GM12878 (cell line): ENCODE results near the gene TSPAN16. TPM values are rescaled to one million over a fixed set of nuclear protein-coding genes. Genes with fewer than 3 reads are reported as not detected.

Source experiments
- ATAC-seq: fragments of 200-7000 bp; cut with Tn5 transposase; 3 replicates; pipeline ENCODE4 v1.9.1; 2020; ENCODE audit warnings: mild to moderate bottlenecking, moderate library complexity
- BruUV-seq: library from RNA; stranded (reverse); fragments of 400-500 nt; replicated peaks from 2 replicates; lab custom pipeline; 2021; lab: Mats Ljungman, UMichigan
- CTCF ChIA-PET: fragments of 300-600 bp; sonication (Branson Sonifier 250); formaldehyde crosslinking; extraction: SDS; loops from one replicate; lab custom pipeline; 2021; ENCODE audit warnings: inconsistent platforms; lab: Yijun Ruan, JAX
- POLR2A ChIA-PET: fragments of 350-600 bp; formaldehyde crosslinking; extraction: SDS; loops from one replicate; lab custom pipeline; 2021; ENCODE audit warnings: inconsistent platforms; lab: Charles Lee
- RAD21 ChIA-PET: fragments of 300-600 bp; sonication (Branson Sonifier 250); formaldehyde crosslinking; loops from one replicate; lab custom pipeline; 2023; ENCODE audit warnings: antibody characterized with exemption; ENCODE audit not compliant: unreplicated experiment; lab: Charles Lee
- SMC1A ChIA-PET: fragments of 300-600 bp; sonication (Branson Sonifier 250); formaldehyde crosslinking; loops from one replicate; lab custom pipeline; 2023; ENCODE audit not compliant: unreplicated experiment, uncharacterized antibody; lab: Charles Lee
- DNase-seq: peaks from one replicate; pipeline ENCODE4 v3.0.0-alpha.2; 2011; ENCODE audit warnings: low read depth, low spot score
- FAIRE-seq: peaks from 3 replicates; lab custom pipeline; 2011; peaks lifted over from hg19 to GRCh38; lab: Jason Lieb, UNC
- H2AFZ ChIP-seq: 2 replicates; pipeline ENCODE4 v1.6.0; 2011; ENCODE audit warnings: low read depth, low read length, control low read depth; ENCODE audit not compliant: control insufficient read depth
- H3K27ac ChIP-seq: 2 replicates; pipeline ENCODE4 v1.5.1; 2011; ENCODE audit warnings: control low read depth; ENCODE audit not compliant: control insufficient read depth, insufficient read depth
- H3K27me3 ChIP-seq, 2 experiments: replicated peaks in 1 of 2; 2 replicates each; pipeline versions ENCODE4 v1.6.0 to v1.6.1; 2011; ENCODE audit warnings: low read length in 1 of 2; ENCODE audit not compliant: control insufficient read depth in 2 of 2, insufficient read depth in 2 of 2
- H3K36me3 ChIP-seq, 2 experiments: 2 replicates each; pipeline ENCODE4 v1.5.1; 2011; ENCODE audit warnings: low read length in 1 of 2; ENCODE audit not compliant: control insufficient read depth in 2 of 2, insufficient read depth in 2 of 2
- H3K4me1 ChIP-seq: 2 replicates; pipeline ENCODE4 v1.6.1; 2011; ENCODE audit warnings: mild to moderate bottlenecking, low read length, moderate library complexity, mixed read lengths; ENCODE audit not compliant: control insufficient read depth, insufficient read depth
- H3K4me2 ChIP-seq: 2 replicates; pipeline ENCODE4 v1.6.0; 2011; ENCODE audit warnings: control low read depth; ENCODE audit not compliant: control insufficient read depth, insufficient read depth
- H3K4me3 ChIP-seq: fragments of 200-600 bp; sonication (generic); 2 replicates; pipeline ENCODE4 v1.5.1; 2016
- H3K79me2 ChIP-seq: 2 replicates; pipeline ENCODE4 v1.6.0; 2011; ENCODE audit warnings: low read length; ENCODE audit not compliant: control insufficient read depth, insufficient read depth
- H3K9ac ChIP-seq: 2 replicates; pipeline ENCODE4 v1.8.0; 2011; ENCODE audit warnings: low read length, control low read depth, mixed read lengths; ENCODE audit not compliant: control insufficient read depth, insufficient read depth
- H3K9me3 ChIP-seq: replicated peaks from 3 replicates; pipeline ENCODE4 v1.5.1; 2011; ENCODE audit warnings: mild to moderate bottlenecking, low read length; ENCODE audit not compliant: control insufficient read depth, insufficient read depth
- H4K20me1 ChIP-seq: 2 replicates; pipeline ENCODE4 v1.6.0; 2011; ENCODE audit not compliant: control insufficient read depth, insufficient read depth
- NRF1 ChIP-seq: conservative IDR thresholded peaks from 2 replicates; pipeline ENCODE4 v1.6.1; 2011; ENCODE audit warnings: mild to moderate bottlenecking, low read depth, low read length, improper control_type of control experiment
- POLR2A ChIP-seq: IDR thresholded peaks from 2 replicates; pipeline ENCODE4 v1.6.1; 2011; ENCODE audit warnings: low read depth, mild to moderate bottlenecking, low read length
- SUPT20H ChIP-seq: IDR thresholded peaks from 2 replicates; pipeline ENCODE4 v1.6.1; 2011; ENCODE audit warnings: low read depth, mild to moderate bottlenecking, low read length, moderate library complexity, borderline replicate concordance; ENCODE audit not compliant: control insufficient read depth
- WGBS: methylation state at CpG from one replicate; pipeline ENCODE4 v1.1.6; 2016; ENCODE audit warnings: low lambda C conversion rate; ENCODE audit not compliant: insufficient replicate concordance, insufficient coverage; ENCODE audit errors: missing lambda C conversion rate; 5-methylcytosine and 5-hydroxymethylcytosine counted together
- in situ Hi-C: fragments of 300-500 bp; cut with MboI; formaldehyde crosslinking; loops from 9 replicates; pipeline ENCODE4 v1.14.3; 2018; ENCODE audit warnings: mixed read lengths
- intact Hi-C: fragments of 100-400 bp; cut with micrococcal nuclease; formaldehyde crosslinking; loops from one replicate; pipeline ENCODE4 v1.14.2; 2022; ENCODE audit not compliant: unreplicated experiment
- polyA plus RNA-seq, 11 experiments: library from polyadenylated mRNA; depleted of rRNA in 4 of 11; unstranded in 6 of 11; stranded (reverse) in 5 of 11; fragments of >200 nt; fragmentation: Nextera tagmentation in 4 of 11; fragmentation: Illumina TruSeq in 1 of 11; extraction: Ambion mirVana in 4 of 11; extraction: Trizol in 1 of 11; gene quantifications; 1 replicate in 1 of 11; 2 replicates in 10 of 11; pipeline versions ENCODE4 v1.2.1 to v1.2.3, GENCODE V29; 2011 to 2016; ENCODE audit warnings: inconsistent platforms in 2 of 11, missing spikeins in 2 of 11, low read depth in 1 of 11
- total RNA-seq, 4 experiments: library from RNA; depleted of rRNA in 3 of 4; stranded (reverse); fragments of >200 nt in 3 of 4; fragmentation: Illumina TruSeq in 1 of 4; extraction: Trizol in 1 of 4; gene quantifications; 2 replicates each; pipeline versions ENCODE4 v1.2.1 to v1.2.3, GENCODE V29; 2013 to 2021
- TF ChIP-seq, protein P1 (sequence below): fragments of 450-650 bp; IDR thresholded peaks from 2 replicates; pipeline ENCODE4 v1.6.1; 2017; ENCODE audit warnings: antibody characterized with exemption, mild to moderate bottlenecking, moderate library complexity

TSPAN16 gene
- total and polyA plus RNA-seq, 10 of the 15 experiments (the other 5 are each of a cell fraction or from before 2014, with no cell fraction given): not detected

DNA sequence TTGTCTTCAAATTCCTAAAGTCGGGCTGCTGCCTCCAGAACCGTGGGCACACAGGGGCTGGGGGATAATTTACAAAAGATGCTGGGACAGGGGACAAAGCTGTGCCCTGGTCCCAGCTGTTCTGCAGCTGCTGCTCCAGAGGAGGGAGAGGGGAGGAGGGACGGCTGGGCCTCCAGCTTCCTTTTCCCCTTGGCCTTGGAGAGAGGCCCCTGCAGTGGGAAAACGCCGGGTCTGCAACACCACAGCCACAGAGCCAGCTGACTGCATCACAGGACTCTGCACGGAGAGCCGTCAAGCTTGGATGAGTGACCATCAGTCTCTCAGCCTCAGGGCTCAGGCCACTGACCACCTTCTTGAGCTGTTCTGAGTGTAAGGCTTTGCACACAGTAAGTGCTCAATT lies 39.8 kb upstream of the TSPAN16 start:
- no peaks in the 10 kb centered on the region for H3K4me1 ChIP-seq
- 13% methylated on average over 7 of the region's 7 CpGs for WGBS
- H3K4me3 ChIP-seq: no peak overlapping the region
- intact Hi-C loops: no loop called here
- no peak for DNase-seq
- ATAC-seq: peak; percentile 34; the same call in 2 of the 3 replicates
- H3K27ac ChIP-seq: no peak overlapping the region
- BruUV-seq: no TSS peak
- no peaks in the 10 kb centered on the region for H3K36me3 ChIP-seq
- TF ChIP-seq POLR2A (no peak), SUPT20H (no peak), NRF1 (no peak)
- TF ChIP-seq, protein P1, sequence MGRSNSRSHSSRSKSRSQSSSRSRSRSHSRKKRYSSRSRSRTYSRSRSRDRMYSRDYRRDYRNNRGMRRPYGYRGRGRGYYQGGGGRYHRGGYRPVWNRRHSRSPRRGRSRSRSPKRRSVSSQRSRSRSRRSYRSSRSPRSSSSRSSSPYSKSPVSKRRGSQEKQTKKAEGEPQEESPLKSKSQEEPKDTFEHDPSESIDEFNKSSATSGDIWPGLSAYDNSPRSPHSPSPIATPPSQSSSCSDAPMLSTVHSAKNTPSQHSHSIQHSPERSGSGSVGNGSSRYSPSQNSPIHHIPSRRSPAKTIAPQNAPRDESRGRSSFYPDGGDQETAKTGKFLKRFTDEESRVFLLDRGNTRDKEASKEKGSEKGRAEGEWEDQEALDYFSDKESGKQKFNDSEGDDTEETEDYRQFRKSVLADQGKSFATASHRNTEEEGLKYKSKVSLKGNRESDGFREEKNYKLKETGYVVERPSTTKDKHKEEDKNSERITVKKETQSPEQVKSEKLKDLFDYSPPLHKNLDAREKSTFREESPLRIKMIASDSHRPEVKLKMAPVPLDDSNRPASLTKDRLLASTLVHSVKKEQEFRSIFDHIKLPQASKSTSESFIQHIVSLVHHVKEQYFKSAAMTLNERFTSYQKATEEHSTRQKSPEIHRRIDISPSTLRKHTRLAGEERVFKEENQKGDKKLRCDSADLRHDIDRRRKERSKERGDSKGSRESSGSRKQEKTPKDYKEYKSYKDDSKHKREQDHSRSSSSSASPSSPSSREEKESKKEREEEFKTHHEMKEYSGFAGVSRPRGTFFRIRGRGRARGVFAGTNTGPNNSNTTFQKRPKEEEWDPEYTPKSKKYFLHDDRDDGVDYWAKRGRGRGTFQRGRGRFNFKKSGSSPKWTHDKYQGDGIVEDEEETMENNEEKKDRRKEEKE: no peak
- TF ChIP-seq, all 136 proteins: peak for 0
- no peaks in the 10 kb centered on the region for H3K9me3 ChIP-seq
- CTCF ChIA-PET: interaction anchor here (0.6 to 2.4 kb wide), 4 partner anchors 8 to 1735 kb away, joined by 3 to 6 read pairs (median 4); no protein-coding TSS in a partner anchor
- H3K9ac ChIP-seq: no peak overlapping the region
- RAD21 ChIA-PET: no interaction called here
- H3K4me2 ChIP-seq: no peak overlapping the region
- in situ Hi-C loops: no loop called here
- POLR2A ChIA-PET: interaction anchor here (0.5 kb wide), 2 partner anchors 137 to 259 kb away, joined by 3 to 4 read pairs; no protein-coding TSS in a partner anchor
- H3K79me2 ChIP-seq: no peaks in the 10 kb centered on the region
- H2AFZ ChIP-seq: no peak overlapping the region
- H4K20me1 ChIP-seq: no peaks in the 10 kb centered on the region; the same call in 1 of the 2 replicates
- no peaks in the 10 kb centered on the region for H3K27me3 ChIP-seq
- no peak for FAIRE-seq
- SMC1A ChIA-PET: interaction anchor here (0.6 to 0.8 kb wide), 2 partner anchors 30 to 319 kb away, joined by 3 to 4 read pairs; no protein-coding TSS in a partner anchor
